Mucosa of stomach (tissue), 1 donor: ENCODE data around the gene DHCR24.

Experiments used
- H3K27me3 ChIP-seq: one replicate; pipeline ENCODE4 v1.7.0; 2013; ENCODE audit warnings: mild to moderate bottlenecking, low read length; ENCODE audit not compliant: control insufficient read depth, insufficient read depth
- H3K36me3 ChIP-seq: one replicate; pipeline ENCODE4 v1.7.0; 2013; ENCODE audit warnings: low read length; ENCODE audit not compliant: control insufficient read depth, insufficient read depth
- H3K4me1 ChIP-seq: one replicate; pipeline ENCODE4 v1.7.0; 2013; ENCODE audit warnings: mild to moderate bottlenecking, low read length; ENCODE audit not compliant: control insufficient read depth, insufficient read depth
- H3K4me3 ChIP-seq: one replicate; pipeline ENCODE4 v1.7.0; 2013; ENCODE audit warnings: low read length
- H3K9ac ChIP-seq: one replicate; pipeline ENCODE4 v1.7.0; 2013; ENCODE audit warnings: mild to moderate bottlenecking, low read length, moderate library complexity
- H3K9me3 ChIP-seq: one replicate; pipeline ENCODE4 v1.7.0; 2013; ENCODE audit warnings: mild to moderate bottlenecking, low read length, moderate library complexity; ENCODE audit not compliant: control insufficient read depth
- donor health status: Pancreatic carcinoma.

DHCR24 gene

GRCh38 chr1:54854381-54855020 lies 32.5 kb downstream of the DHCR24 start:
- no peaks in the 10 kb centered on the region for H3K27me3 ChIP-seq
- H3K9ac ChIP-seq = no peak overlapping the region
- H3K4me1 ChIP-seq = peaks cover 23% of the 10 kb centered on the region
- H3K4me3 ChIP-seq = no peak overlapping the region
- H3K36me3 ChIP-seq = peaks cover 8% of the 10 kb centered on the region
- H3K9me3 ChIP-seq = no peaks in the 10 kb centered on the region

GRCh38 chr1:54853793-54854370 lies 33.1 kb downstream of the DHCR24 start:
- no peaks in the 10 kb centered on the region for H3K27me3 ChIP-seq
- peaks cover 8% of the 10 kb centered on the region for H3K36me3 ChIP-seq
- H3K4me1 ChIP-seq = peaks cover 23% of the 10 kb centered on the region
- no peak overlapping the region for H3K4me3 ChIP-seq
- H3K9me3 ChIP-seq = no peaks in the 10 kb centered on the region
- H3K9ac ChIP-seq = no peak overlapping the region

GRCh38 chr1:54853096-54853792 lies 33.8 kb downstream of the DHCR24 start:
- Histone ChIP-seq H3K9me3 (no peaks in the 10 kb centered on the region), H3K9ac (no peak overlapping the region), H3K36me3 (peaks cover 8% of the 10 kb centered on the region), H3K4me3 (no peak overlapping the region), H3K4me1 (peaks cover 21% of the 10 kb centered on the region), H3K27me3 (no peaks in the 10 kb centered on the region)

DNA sequence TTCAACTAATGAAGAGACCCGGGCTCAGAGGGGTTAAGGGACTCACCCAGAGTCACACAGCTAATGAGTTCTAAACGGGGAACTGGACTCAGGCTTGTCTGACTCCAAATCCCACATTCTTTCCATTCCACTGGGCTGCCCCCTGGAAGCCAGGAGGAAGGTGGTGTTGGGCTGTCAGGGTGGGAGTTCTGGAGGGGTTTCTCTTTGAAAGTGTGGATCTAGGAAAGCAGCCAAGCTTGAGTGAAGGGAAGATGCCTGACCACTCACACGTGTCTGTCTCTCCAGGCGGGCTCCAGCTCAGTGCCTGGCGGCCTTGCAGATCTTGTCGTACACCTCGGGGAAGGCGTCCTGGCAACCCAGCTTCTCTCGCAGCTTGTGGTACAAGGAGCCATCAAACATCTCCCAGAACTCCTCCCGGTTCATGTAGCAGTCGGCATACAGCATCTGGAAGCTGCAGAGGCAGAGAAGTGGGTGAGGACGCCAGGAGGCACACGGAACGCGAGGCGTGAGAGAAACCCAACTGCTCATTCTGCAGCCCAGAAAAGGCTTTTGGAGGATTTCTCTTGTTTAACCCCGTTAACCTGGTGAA lies 35.0 kb downstream of the DHCR24 start:
- H3K4me1 ChIP-seq = peaks cover 16% of the 10 kb centered on the region
- peaks cover 8% of the 10 kb centered on the region for H3K36me3 ChIP-seq
- H3K9ac ChIP-seq = no peak overlapping the region
- no peaks in the 10 kb centered on the region for H3K9me3 ChIP-seq
- no peak overlapping the region for H3K4me3 ChIP-seq
- H3K27me3 ChIP-seq = no peaks in the 10 kb centered on the region

GRCh38 chr1:54851406-54851805 lies 35.6 kb downstream of the DHCR24 start:
- H3K4me1 ChIP-seq = peaks cover 12% of the 10 kb centered on the region
- H3K36me3 ChIP-seq = peaks cover 8% of the 10 kb centered on the region

DNA sequence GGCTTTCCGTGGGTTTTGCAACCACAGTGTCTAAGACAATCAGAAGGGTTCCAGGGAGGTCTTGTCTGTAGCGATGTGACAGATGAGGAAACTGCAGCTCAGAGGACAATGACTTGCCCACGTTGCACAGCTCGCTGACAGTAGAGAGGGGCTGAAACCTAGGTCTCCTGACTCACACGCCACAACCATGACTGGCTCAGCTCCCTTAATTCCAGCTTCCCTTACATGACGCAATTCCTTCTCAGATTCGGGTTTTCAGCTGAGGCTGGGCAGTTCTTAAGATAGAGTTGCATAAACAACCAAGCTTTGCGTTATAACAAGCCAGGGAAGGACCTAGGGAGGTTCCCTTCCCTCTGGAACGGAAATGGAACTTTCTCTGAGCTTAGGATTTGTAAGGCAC lies 36.3 kb downstream of the DHCR24 start:
- Histone ChIP-seq H3K9ac (no peak overlapping the region), H3K9me3 (no peaks in the 10 kb centered on the region), H3K4me3 (no peak overlapping the region), H3K4me1 (peaks cover 7% of the 10 kb centered on the region), H3K36me3 (peaks cover 8% of the 10 kb centered on the region), H3K27me3 (no peaks in the 10 kb centered on the region)

More at GRCh38 chr1:54851406-54851805, 35.6 kb downstream of the DHCR24 start:
- Histone ChIP-seq H3K9ac (no peak overlapping the region), H3K9me3 (no peaks in the 10 kb centered on the region), H3K4me3 (no peak overlapping the region), H3K27me3 (no peaks in the 10 kb centered on the region)

DNA sequence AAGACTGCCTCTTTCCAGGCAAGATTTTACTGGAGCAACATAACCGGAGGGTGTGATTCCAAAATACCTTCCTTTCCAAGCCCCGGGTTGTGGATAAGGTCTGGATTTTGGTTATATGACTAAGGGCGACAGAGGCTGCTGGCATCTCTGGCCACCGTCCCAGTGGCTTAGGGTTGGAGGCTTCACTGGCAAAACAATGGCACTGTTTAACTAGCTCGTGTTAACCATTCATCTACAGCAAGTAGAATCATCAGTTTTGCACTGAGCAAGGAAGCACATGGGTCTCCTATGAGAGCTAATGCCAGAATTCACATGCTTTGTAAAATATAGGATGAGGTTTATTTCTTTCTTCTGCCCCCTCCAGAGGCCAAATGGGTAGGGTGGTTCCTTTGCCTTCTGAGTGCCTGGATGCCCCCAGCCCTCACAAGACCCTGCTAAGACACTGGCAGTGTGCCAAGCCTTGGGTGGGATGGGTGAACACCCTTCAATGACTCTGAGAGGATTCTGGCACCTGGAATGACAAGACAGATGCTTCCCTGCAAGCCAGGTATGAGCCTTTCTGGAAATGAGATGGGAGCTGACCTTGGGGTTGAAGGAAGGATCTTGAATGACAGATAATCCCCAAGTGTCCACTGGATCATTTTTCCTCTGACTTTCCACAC lies 36.8 kb downstream of the DHCR24 start:
- H3K9ac ChIP-seq = no peak overlapping the region
- no peak overlapping the region for H3K4me3 ChIP-seq
- no peaks in the 10 kb centered on the region for H3K9me3 ChIP-seq
- H3K36me3 ChIP-seq = peaks cover 8% of the 10 kb centered on the region
- H3K4me1 ChIP-seq = peaks cover 7% of the 10 kb centered on the region
- no peaks in the 10 kb centered on the region for H3K27me3 ChIP-seq

- Histone ChIP-seq H3K4me1 (peaks cover 7% of the 10 kb centered on the region), H3K9me3 (no peaks in the 10 kb centered on the region), H3K36me3 (peaks cover 8% of the 10 kb centered on the region), H3K27me3 (no peaks in the 10 kb centered on the region), H3K4me3 (no peak overlapping the region), H3K9ac (no peak overlapping the region)
Measured at GRCh38 chr1:54849219-54850068, 37.6 kb downstream of the DHCR24 start.

DNA sequence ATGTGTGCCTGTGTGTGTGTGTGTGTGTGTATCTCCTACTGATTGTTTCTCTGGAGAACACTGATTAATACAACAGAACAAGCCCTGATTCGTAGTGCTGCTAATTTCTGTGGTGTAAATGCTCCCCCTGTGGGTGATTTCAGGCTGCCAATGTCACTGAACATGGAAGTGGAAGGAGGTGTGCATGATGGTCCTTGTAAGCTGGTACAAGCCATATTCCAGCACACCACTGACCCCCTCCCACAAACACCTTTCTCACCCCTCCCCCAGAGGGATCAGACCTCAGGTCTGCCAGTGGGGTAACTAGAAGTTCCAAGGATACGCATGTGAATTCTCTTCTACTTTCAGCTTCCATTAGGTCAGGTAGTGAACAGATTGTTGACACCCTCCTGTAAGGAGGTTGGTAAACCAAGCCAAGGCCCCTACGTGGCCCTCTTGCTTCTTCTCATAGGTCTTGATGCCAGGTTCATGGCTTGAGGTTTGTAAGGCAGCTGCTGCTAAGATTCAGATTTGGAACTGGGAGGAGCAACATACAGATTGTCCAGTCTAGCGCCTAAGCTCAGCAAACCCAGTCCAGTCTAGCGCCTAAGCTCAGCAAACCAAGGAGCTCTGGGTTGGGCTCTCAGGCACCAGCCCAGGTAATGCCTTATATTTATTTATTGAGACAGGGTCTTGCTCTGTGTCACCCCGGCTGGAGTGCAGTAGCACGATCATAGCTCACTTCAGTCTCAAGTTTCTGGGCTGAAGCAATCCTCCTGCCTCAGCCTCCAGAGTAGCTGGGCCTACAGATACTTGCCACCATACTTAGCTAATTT lies 38.7 kb downstream of the DHCR24 start:
- H3K36me3 ChIP-seq = peaks cover 4% of the 10 kb centered on the region
- H3K9me3 ChIP-seq = no peaks in the 10 kb centered on the region
- H3K27me3 ChIP-seq = no peaks in the 10 kb centered on the region
- no peak overlapping the region for H3K9ac ChIP-seq
- peaks cover 7% of the 10 kb centered on the region for H3K4me1 ChIP-seq
- no peak overlapping the region for H3K4me3 ChIP-seq

- Histone ChIP-seq H3K36me3 (peaks cover 4% of the 10 kb centered on the region), H3K4me3 (no peak overlapping the region), H3K27me3 (no peaks in the 10 kb centered on the region), H3K4me1 (peaks cover 7% of the 10 kb centered on the region), H3K9me3 (no peaks in the 10 kb centered on the region), H3K9ac (no peak overlapping the region)
Measured at GRCh38 chr1:54846716-54847284, 40.2 kb downstream of the DHCR24 start.
